Cardiac muscle cell (in vitro differentiated cells and primary cell): ENCODE measurements around the gene MNX1. TPM values are rescaled to one million over a fixed set of nuclear protein-coding genes. Genes with fewer than 3 reads are reported as not detected.

Experiments used
- DNase-seq, 2 donors: peaks; one replicate each; pipeline versions ENCODE4 v3.0.0 to v3.0.0-alpha.2; 2010 to 2017; ENCODE audit warnings: low read depth in 1 of 2, low spot score in 1 of 2
- H3K27ac ChIP-seq: fragments of 200-600 bp; sonication (generic); 2 replicates; pipeline ENCODE4 v1.5.1; 2016
- H3K27me3 ChIP-seq: fragments of 200-600 bp; sonication (generic); 2 replicates; pipeline ENCODE4 v1.6.0; 2016; ENCODE audit warnings: control low read depth
- H3K36me3 ChIP-seq: fragments of 200-600 bp; sonication (generic); 2 replicates; pipeline ENCODE4 v1.5.1; 2016; ENCODE audit warnings: control low read depth
- H3K4me1 ChIP-seq: fragments of 200-600 bp; sonication (generic); 2 replicates; pipeline ENCODE4 v1.8.1; 2017; ENCODE audit warnings: low read depth, mild to moderate bottlenecking, mixed run types
- H3K4me3 ChIP-seq: fragments of 200-600 bp; sonication (generic); 2 replicates; pipeline ENCODE4 v1.5.1; 2016; ENCODE audit warnings: mild to moderate bottlenecking
- H3K9me3 ChIP-seq: fragments of 200-600 bp; sonication (generic); 2 replicates; pipeline ENCODE4 v1.5.1; 2017; ENCODE audit warnings: low read depth, mild to moderate bottlenecking, control low read depth
- CTCF ChIP-seq: IDR thresholded peaks from 2 replicates; pipeline ENCODE4 v1.5.1; 2012; ENCODE audit warnings: low read depth, mild to moderate bottlenecking, low read length
- polyA plus RNA-seq: library from polyadenylated mRNA; unstranded; fragments of >200 nt; fragmentation: Nextera tagmentation; extraction: Ambion mirVana; gene quantifications from 2 replicates; pipeline ENCODE4 v1.2.1, GENCODE V29; 2016
- total RNA-seq: library from RNA; depleted of rRNA; stranded (reverse); fragments of >200 nt; gene quantifications from 2 replicates; pipeline ENCODE4 v1.2.3, GENCODE V29; 2016

MNX1 gene
- total and polyA plus RNA-seq, 2 experiments from 2014 or later, result 0.35 to 0.77 TPM

GRCh38 chr7:157013101-157013500 is 2.6 kb upstream of the MNX1 start:
- H3K27me3 ChIP-seq, result peaks cover 96% of the 10 kb centered on the region
- DNase-seq, result no peak
- no peak overlapping the region for H3K27ac ChIP-seq
- H3K9me3 ChIP-seq, result no peaks in the 10 kb centered on the region
- H3K36me3 ChIP-seq, result no peaks in the 10 kb centered on the region
- TF ChIP-seq CTCF, result no peak
- no peaks in the 10 kb centered on the region for H3K4me1 ChIP-seq
- H3K4me3 ChIP-seq, result no peak overlapping the region

DNA sequence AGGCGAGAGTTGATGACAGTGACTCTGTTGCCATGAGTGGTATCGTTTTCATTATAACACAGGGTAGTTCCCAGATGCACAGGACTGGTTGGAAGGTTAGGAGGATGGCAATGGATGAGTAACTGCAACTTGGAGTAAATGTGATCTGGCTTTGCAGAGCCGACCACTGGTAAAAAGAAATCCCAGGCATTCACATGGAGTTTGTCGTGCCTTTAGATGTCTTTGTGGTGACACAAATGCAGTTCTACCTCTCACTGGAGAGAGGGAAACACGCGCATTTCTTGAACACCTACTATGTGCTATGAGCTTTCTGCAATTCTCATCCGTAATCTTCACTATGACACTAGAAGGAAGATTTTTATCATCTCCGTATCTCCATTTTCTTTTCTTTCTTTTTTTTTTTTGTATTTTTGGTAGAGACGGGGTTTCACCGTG is 1.7 kb upstream of the MNX1 start:
- Histone ChIP-seq H3K27ac (no peak overlapping the region), H3K36me3 (no peaks in the 10 kb centered on the region), H3K4me1 (no peaks in the 10 kb centered on the region), H3K9me3 (no peaks in the 10 kb centered on the region), H3K27me3 (peaks cover 96% of the 10 kb centered on the region), H3K4me3 (no peak overlapping the region)
- no peak for DNase-seq
- TF ChIP-seq CTCF, result no peak

- Histone ChIP-seq H3K27me3 (peaks cover 96% of the 10 kb centered on the region), H3K9me3 (no peaks in the 10 kb centered on the region), H3K4me3 (peak overlapping the region; percentile 48), H3K36me3 (no peaks in the 10 kb centered on the region), H3K27ac (no peak overlapping the region), H3K4me1 (no peaks in the 10 kb centered on the region)
- no peak for TF ChIP-seq CTCF
- no peak for DNase-seq
Observed at GRCh38 chr7:157011333-157012112, 1.1 kb upstream of the MNX1 start.

DNA sequence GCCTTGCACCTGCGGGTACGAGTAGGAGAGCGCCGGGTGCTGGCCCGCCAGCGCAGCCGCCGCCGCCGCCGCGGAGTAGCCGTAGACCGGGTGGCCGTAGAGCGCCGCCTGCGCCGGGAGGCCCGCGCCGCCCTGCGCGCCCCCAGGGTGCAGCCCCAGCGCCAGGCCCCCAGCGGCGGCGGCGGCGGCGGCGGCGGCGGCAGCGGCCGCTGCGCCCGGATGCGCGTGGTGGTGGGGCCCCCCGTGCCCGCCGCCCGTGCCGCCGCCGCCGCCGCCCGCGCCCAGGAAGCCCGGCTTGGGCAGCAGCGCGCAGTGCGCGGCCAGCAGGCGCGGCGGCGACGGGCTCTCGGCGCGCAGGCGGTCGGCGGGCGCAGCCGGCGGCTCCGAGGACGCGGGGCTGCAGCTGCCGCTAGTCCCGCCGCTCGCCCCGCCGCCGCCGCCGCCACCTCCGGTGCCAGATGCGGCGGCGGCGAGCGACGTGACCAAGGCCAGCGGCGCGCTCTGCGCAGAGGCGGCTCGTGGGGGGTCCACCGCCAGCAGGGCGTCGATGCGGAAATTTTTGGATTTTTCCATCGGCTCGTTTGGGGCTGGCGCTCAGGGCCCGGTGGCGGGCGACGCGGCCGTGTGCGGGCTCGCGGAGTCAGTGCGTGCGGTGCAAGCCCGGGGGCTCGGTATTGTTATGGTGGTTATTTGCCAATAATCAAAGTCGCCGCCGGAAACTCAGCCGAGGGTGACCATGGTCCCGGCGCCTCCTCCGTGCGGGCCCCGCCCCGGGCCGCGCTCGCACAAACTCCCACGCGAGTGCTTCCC is 480 bp downstream of the MNX1 start:
- Histone ChIP-seq H3K4me1 (no peaks in the 10 kb centered on the region), H3K4me3 (peak overlapping the region; percentile 48), H3K36me3 (no peaks in the 10 kb centered on the region), H3K9me3 (no peaks in the 10 kb centered on the region), H3K27me3 (peaks cover 96% of the 10 kb centered on the region), H3K27ac (no peak overlapping the region)
- no peak for TF ChIP-seq CTCF
- peak in 1 of 2 donors; percentile 46 for DNase-seq

DNA sequence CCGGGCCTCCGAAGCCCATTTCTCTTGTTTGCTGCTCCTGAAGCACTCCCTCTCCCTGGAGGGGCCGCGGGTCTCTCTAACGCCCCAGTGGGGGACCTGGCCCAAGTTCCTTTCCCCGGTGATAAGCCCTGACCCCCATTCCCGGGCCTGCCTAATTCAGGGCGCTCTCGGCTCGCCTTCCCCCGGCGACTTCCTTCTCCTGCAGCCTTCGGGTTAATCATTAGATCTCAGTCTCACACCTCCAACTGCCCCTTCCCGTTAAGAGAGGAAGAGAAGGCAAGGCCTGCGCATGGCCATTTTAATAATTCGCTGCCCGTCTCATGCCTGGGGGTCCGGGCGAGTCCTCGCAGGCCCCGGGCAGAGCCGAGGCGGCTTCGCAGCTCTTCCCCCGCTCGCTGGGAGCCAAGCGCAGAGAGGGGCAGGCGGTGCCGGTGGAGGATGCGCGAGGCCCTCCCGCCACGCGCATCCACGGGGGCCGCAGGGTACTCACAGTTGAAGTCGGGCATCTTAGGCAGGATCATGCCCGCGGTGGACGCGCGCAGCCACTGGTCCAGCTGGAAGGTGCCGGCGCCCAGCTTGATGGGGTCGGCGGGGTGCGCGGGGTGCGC is 1.2 kb downstream of the MNX1 start:
- Histone ChIP-seq H3K9me3 (no peaks in the 10 kb centered on the region), H3K4me1 (peaks cover under 1% of the 10 kb centered on the region), H3K27me3 (peaks cover 96% of the 10 kb centered on the region), H3K4me3 (peak overlapping the region; percentile 27), H3K27ac (no peak overlapping the region), H3K36me3 (no peaks in the 10 kb centered on the region)
- no peak for TF ChIP-seq CTCF
- DNase-seq, result no peak
